A673 (cell line): Measurements from ENCODE around the gene DHRS13. TPM values are rescaled to one million over a fixed set of nuclear protein-coding genes. Genes with fewer than 3 reads are reported as not detected.

ENCODE experiments used
- BruUV-seq: library from RNA; stranded (reverse); fragments of 400-500 nt; replicated peaks from 2 replicates; lab custom pipeline; 2021; lab: Mats Ljungman, UMichigan
- CTCF ChIA-PET: fragments of 300-600 bp; sonication (Branson Sonifier 250); formaldehyde crosslinking; loops from one replicate; lab custom pipeline; 2022; ENCODE audit warnings: antibody characterized with exemption; lab: Charles Lee
- POLR2A ChIA-PET: fragments of 300-600 bp; sonication (Branson Sonifier 250); formaldehyde crosslinking; loops from one replicate; lab custom pipeline; 2022; ENCODE audit warnings: antibody characterized with exemption; ENCODE audit not compliant: low non-redundant PET; lab: Charles Lee
- DNase-seq: peaks from one replicate; pipeline ENCODE4 v3.0.0-alpha.2; 2015; ENCODE audit warnings: low spot score
- H3K27ac ChIP-seq: fragments of 200-600 bp; sonication (generic); 2 replicates; pipeline ENCODE4 v1.5.1; 2016; ENCODE audit warnings: mixed run types, low read depth, mild to moderate bottlenecking, mixed read lengths, antibody characterized with exemption, low read length; ENCODE audit not compliant: poor library complexity, severe bottlenecking
- H3K27me3 ChIP-seq: fragments of 200-600 bp; sonication (generic); replicated peaks from 2 replicates; pipeline ENCODE4 v1.6.1; 2017; ENCODE audit warnings: mixed run types, low read depth, mild to moderate bottlenecking, mixed read lengths, antibody characterized with exemption, low read length; ENCODE audit not compliant: insufficient read depth, poor library complexity
- H3K36me3 ChIP-seq: fragments of 200-600 bp; sonication (generic); 2 replicates; pipeline ENCODE4 v1.6.1; 2016; ENCODE audit warnings: mixed run types, mild to moderate bottlenecking, mixed read lengths, antibody characterized with exemption, low read length; ENCODE audit not compliant: insufficient read depth, poor library complexity, severe bottlenecking
- H3K4me1 ChIP-seq: fragments of 200-600 bp; sonication (generic); 2 replicates; pipeline ENCODE4 v1.6.1; 2017; ENCODE audit warnings: mixed run types, mild to moderate bottlenecking, mixed read lengths, antibody characterized with exemption, low read length; ENCODE audit not compliant: insufficient read depth, poor library complexity, severe bottlenecking
- H3K4me3 ChIP-seq: fragments of 200-600 bp; sonication (generic); 2 replicates; pipeline ENCODE4 v1.5.1; 2016; ENCODE audit warnings: low read depth, mixed run types, mild to moderate bottlenecking, mixed read lengths, low read length; ENCODE audit not compliant: poor library complexity, severe bottlenecking
- H3K9me3 ChIP-seq: fragments of 200-600 bp; sonication (generic); 2 replicates; pipeline ENCODE4 v1.6.1; 2016; ENCODE audit warnings: mixed run types, low read depth, mild to moderate bottlenecking, mixed read lengths, antibody characterized with exemption, low read length; ENCODE audit not compliant: poor library complexity, severe bottlenecking
- CTCF ChIP-seq: fragments of 300-800, 200-600 bp; sonication (generic); conservative IDR thresholded peaks from 2 replicates; pipeline ENCODE4 v1.5.1; 2017; ENCODE audit warnings: low read depth, mild to moderate bottlenecking, antibody characterized with exemption, low read length, moderate library complexity, mixed read lengths
- EZH2 ChIP-seq: fragments of 200-600 bp; sonication (generic); IDR thresholded peaks from 2 replicates; pipeline ENCODE4 v1.6.1; 2017; ENCODE audit warnings: borderline replicate concordance, low read depth, mild to moderate bottlenecking, mixed read lengths, antibody characterized with exemption, low read length; ENCODE audit not compliant: poor library complexity, severe bottlenecking
- intact Hi-C: fragments of 100-400 bp; cut with micrococcal nuclease; formaldehyde crosslinking; loops from one replicate; pipeline ENCODE4 v1.10.0; 2022; ENCODE audit not compliant: unreplicated experiment
- total RNA-seq: library from RNA; stranded (reverse); gene quantifications from 2 replicates; pipeline ENCODE4 v1.2.3, GENCODE V29; 2021

Gene DHRS13
- total RNA-seq, 1 experiment from 2014 or later: 41.9 TPM

- H3K4me1 ChIP-seq: peaks cover 44% of the 10 kb centered on the region
- no peak for DNase-seq
- peak overlapping the region; percentile 90 for H3K27ac ChIP-seq
- TF ChIP-seq EZH2 (no peak), CTCF (no peak)
- H3K9me3 ChIP-seq: no peaks in the 10 kb centered on the region
- no TSS peak for BruUV-seq
- intact Hi-C loops: loop anchor here (5.0 kb wide), 1 partner anchor 154 kb away; no protein-coding TSS in a partner anchor
- H3K4me3 ChIP-seq: peak overlapping the region; percentile 90
- ChIA-PET POLR2A (interaction anchor here (0.5 kb wide), 1 partner anchor 412 kb away, joined by 3 read pairs; no protein-coding TSS in a partner anchor), CTCF (no interaction called here)
- H3K27me3 ChIP-seq: no peaks in the 10 kb centered on the region
- peaks cover 17% of the 10 kb centered on the region for H3K36me3 ChIP-seq
Measured at GRCh38 chr17:28900986-28901726, 1.7 kb downstream of the DHRS13 start.

- TF ChIP-seq CTCF (no peak), EZH2 (no peak)
- BruUV-seq: no TSS peak
- peak overlapping the region; percentile 92 for H3K27ac ChIP-seq
- no peaks in the 10 kb centered on the region for H3K9me3 ChIP-seq
- ChIA-PET CTCF (interaction anchor here (0.6 kb wide), 2 partner anchors 8 to 13 kb away, joined by 4 to 13 read pairs; no protein-coding TSS in a partner anchor), POLR2A (no interaction called here)
- intact Hi-C loops: loop anchor here (5.0 kb wide), 2 partner anchors 47 to 172 kb away; partner anchors contain the start of genes NEK8 and TLCD1
- no peak for DNase-seq
- peaks cover 7% of the 10 kb centered on the region for H3K36me3 ChIP-seq
- H3K4me1 ChIP-seq: peaks cover 41% of the 10 kb centered on the region
- no peak overlapping the region for H3K4me3 ChIP-seq
- no peaks in the 10 kb centered on the region for H3K27me3 ChIP-seq
Measured at GRCh38 chr17:28899212-28899815, 3.6 kb downstream of the DHRS13 start.

- TF ChIP-seq CTCF: no peak
- TF ChIP-seq EZH2: no peak
- H3K9me3 ChIP-seq: no peaks in the 10 kb centered on the region
- no TSS peak for BruUV-seq
- POLR2A ChIA-PET: no interaction called here
- no peak for DNase-seq
- H3K4me1 ChIP-seq: peaks cover 39% of the 10 kb centered on the region
- CTCF ChIA-PET: interaction anchor here (0.6 to 1.3 kb wide), 3 partner anchors 8 to 135 kb away, joined by 3 to 5 read pairs (median 4); no protein-coding TSS in a partner anchor
- H3K36me3 ChIP-seq: peaks cover 7% of the 10 kb centered on the region
- H3K27me3 ChIP-seq: no peaks in the 10 kb centered on the region
- H3K4me3 ChIP-seq: no peak overlapping the region
- intact Hi-C loops: loop anchor here (5.0 kb wide), 2 partner anchors 46 to 171 kb away; partner anchors contain the start of genes NEK8 and TLCD1
- peak overlapping the region; percentile 92 for H3K27ac ChIP-seq
Measured at GRCh38 chr17:28898527-28898955, 4.3 kb downstream of the DHRS13 start.
